SK-N-SH treated with all-trans-retinoic acid at 6 μM for 48 hours (cell line): ENCODE results near the gene SSBP2.

ENCODE experiments used
- ATAC-seq: fragments of 200-7000 bp; cut with Tn5 transposase; 3 replicates; pipeline ENCODE4 v1.9.1; 2020; ENCODE audit warnings: mild to moderate bottlenecking, moderate library complexity
- ARNTL ChIP-seq: fragments of 450-650 bp; formaldehyde crosslinking; IDR thresholded peaks from 2 replicates; pipeline ENCODE4 v1.5.0; 2020; ENCODE audit warnings: low read depth, mild to moderate bottlenecking, moderate library complexity, borderline replicate concordance
- BACH2 ChIP-seq: fragments of 250-450 bp; sonication (Bioruptor Pico); IDR thresholded peaks from 2 replicates; pipeline ENCODE4 v1.9.0; 2021; ENCODE audit warnings: mild to moderate bottlenecking, borderline replicate concordance
- CSDC2 ChIP-seq: fragments of 250-450 bp; sonication (Bioruptor Pico); IDR thresholded peaks from 2 replicates; pipeline ENCODE4 v1.5.0; 2020; ENCODE audit warnings: mild to moderate bottlenecking, moderate library complexity
- ESRRG ChIP-seq: fragments of 250-450 bp; sonication (Bioruptor Pico); IDR thresholded peaks from 2 replicates; pipeline ENCODE4 v1.6.1; 2021; ENCODE audit warnings: mild to moderate bottlenecking
- GLIS3 ChIP-seq: fragments of 250-450 bp; sonication (Bioruptor Pico); IDR thresholded peaks from 2 replicates; pipeline ENCODE4 v1.5.0; 2020; ENCODE audit warnings: mild to moderate bottlenecking, moderate library complexity
- ISL1 ChIP-seq: fragments of 250-450 bp; sonication (Bioruptor Pico); IDR thresholded peaks from 2 replicates; pipeline ENCODE4 v2.1.2; 2022; ENCODE audit warnings: mild to moderate bottlenecking, moderate library complexity
- OSR1 ChIP-seq: fragments of 250-450 bp; sonication (Bioruptor Pico); IDR thresholded peaks from 2 replicates; pipeline ENCODE4 v1.8.0; 2022; ENCODE audit warnings: moderate library complexity, mild to moderate bottlenecking, inconsistent platforms
- RARB ChIP-seq: fragments of 250-450 bp; sonication (Bioruptor Pico); IDR thresholded peaks from 2 replicates; pipeline ENCODE4 v1.8.0; 2021; ENCODE audit warnings: mild to moderate bottlenecking, moderate library complexity
- SNAI2 ChIP-seq: fragments of 250-450 bp; sonication (Bioruptor Pico); IDR thresholded peaks from 2 replicates; pipeline ENCODE4 v1.5.0; 2020; ENCODE audit warnings: mild to moderate bottlenecking, moderate library complexity
- TCF4 ChIP-seq: fragments of 250-450 bp; sonication (Bioruptor Pico); IDR thresholded peaks from 2 replicates; pipeline ENCODE4 v1.8.0; 2021; ENCODE audit warnings: mild to moderate bottlenecking, moderate library complexity, borderline replicate concordance
- TOX ChIP-seq: fragments of 250-450 bp; sonication (Bioruptor Pico); IDR thresholded peaks from 2 replicates; pipeline ENCODE4 v1.8.0; 2021; ENCODE audit warnings: mild to moderate bottlenecking, moderate library complexity, borderline replicate concordance
- ZC3H10 ChIP-seq: fragments of 250-450 bp; sonication (Bioruptor Pico); IDR thresholded peaks from 2 replicates; pipeline ENCODE4 v1.5.1; 2021; ENCODE audit warnings: mild to moderate bottlenecking, moderate library complexity
- ZFP3 ChIP-seq: fragments of 250-450 bp; sonication (Bioruptor Pico); IDR thresholded peaks from 2 replicates; pipeline ENCODE4 v1.5.0; 2020; ENCODE audit warnings: mild to moderate bottlenecking, moderate library complexity
- ZFP30 ChIP-seq: fragments of 450-650 bp; formaldehyde crosslinking; IDR thresholded peaks from 2 replicates; pipeline ENCODE4 v1.5.0; 2022; ENCODE audit warnings: mild to moderate bottlenecking, moderate library complexity
- ZNF565 ChIP-seq: fragments of 450-650 bp; formaldehyde crosslinking; conservative IDR thresholded peaks from 2 replicates; pipeline ENCODE4 v1.5.0; 2020; ENCODE audit warnings: low read depth, mild to moderate bottlenecking, moderate library complexity
- ZNF70 ChIP-seq: fragments of 450-650 bp; formaldehyde crosslinking; IDR thresholded peaks from 2 replicates; pipeline ENCODE4 v1.5.0; 2020; ENCODE audit warnings: mild to moderate bottlenecking, moderate library complexity
- ZNF8 ChIP-seq: fragments of 450-650 bp; formaldehyde crosslinking; IDR thresholded peaks from 2 replicates; pipeline ENCODE4 v1.5.0; 2020; ENCODE audit warnings: mild to moderate bottlenecking, moderate library complexity
- TF ChIP-seq, protein P1 (sequence below): fragments of 250-450 bp; sonication (Bioruptor Pico); IDR thresholded peaks from 2 replicates; pipeline ENCODE4 v1.8.0; 2021; ENCODE audit warnings: low read depth, mild to moderate bottlenecking, moderate library complexity, borderline replicate concordance
- TF ChIP-seq, protein P2 (sequence below): fragments of 250-450 bp; sonication (Bioruptor Pico); IDR thresholded peaks from 2 replicates; pipeline ENCODE4 v1.5.1; 2021; ENCODE audit warnings: mild to moderate bottlenecking, moderate library complexity
- TF ChIP-seq, protein P3 (sequence below): fragments of 250-450 bp; sonication (Bioruptor Pico); IDR thresholded peaks from 2 replicates; pipeline ENCODE4 v1.8.0; 2020; ENCODE audit warnings: mild to moderate bottlenecking, moderate library complexity, borderline replicate concordance
- TF ChIP-seq, protein P4 (sequence below): fragments of 250-450 bp; sonication (Bioruptor Pico); IDR thresholded peaks from 2 replicates; pipeline ENCODE4 v1.5.1; 2020; ENCODE audit warnings: low read depth, mild to moderate bottlenecking, moderate library complexity

Gene SSBP2

DNA sequence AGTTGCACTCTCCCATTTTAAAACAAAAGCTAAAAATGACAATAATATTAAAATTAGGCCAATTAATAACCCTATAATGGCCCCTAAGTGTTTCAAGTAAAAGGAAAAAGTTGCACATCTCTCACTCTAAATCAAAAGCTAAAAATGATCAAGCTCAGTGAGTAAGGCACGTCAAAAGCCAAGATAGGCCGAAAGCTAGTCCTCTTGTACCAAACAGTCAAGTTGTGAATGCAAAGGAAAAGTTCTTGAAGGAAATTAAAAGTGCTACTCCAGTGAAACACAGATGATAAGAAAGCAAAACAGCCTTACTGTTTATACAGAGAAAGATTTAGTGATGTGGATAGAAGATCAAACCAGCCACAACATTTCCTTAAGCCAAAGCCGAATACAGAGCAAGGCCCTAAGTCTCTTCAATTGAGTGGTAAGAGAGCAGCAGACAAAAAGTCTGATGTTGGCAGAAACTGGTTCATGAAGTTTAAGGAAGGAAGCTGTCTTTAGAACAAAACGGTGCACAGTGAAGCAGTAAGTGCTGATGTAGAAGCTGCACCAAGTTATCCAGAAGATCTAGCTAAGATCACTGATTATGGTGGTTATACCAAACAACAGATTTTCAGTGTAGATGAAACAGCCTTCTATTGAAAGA is 212.9 kb downstream of the SSBP2 start:
- ATAC-seq = no peak
- TF ChIP-seq BACH2 = no peak
- no peak for TF ChIP-seq CSDC2 (CRISPR knock-in tag)
- TF ChIP-seq OSR1 = no peak
- no peak for TF ChIP-seq ZNF70 (CRISPR knock-in tag)
- no peak for TF ChIP-seq ESRRG (CRISPR knock-in tag)
- TF ChIP-seq, protein P1, sequence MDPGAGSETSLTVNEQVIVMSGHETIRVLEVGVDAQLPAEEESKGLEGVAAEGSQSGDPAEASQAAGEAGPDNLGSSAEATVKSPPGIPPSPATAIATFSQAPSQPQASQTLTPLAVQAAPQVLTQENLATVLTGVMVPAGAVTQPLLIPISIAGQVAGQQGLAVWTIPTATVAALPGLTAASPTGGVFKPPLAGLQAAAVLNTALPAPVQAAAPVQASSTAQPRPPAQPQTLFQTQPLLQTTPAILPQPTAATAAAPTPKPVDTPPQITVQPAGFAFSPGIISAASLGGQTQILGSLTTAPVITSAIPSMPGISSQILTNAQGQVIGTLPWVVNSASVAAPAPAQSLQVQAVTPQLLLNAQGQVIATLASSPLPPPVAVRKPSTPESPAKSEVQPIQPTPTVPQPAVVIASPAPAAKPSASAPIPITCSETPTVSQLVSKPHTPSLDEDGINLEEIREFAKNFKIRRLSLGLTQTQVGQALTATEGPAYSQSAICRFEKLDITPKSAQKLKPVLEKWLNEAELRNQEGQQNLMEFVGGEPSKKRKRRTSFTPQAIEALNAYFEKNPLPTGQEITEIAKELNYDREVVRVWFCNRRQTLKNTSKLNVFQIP (CRISPR knock-in tag) = no peak
- no peak for TF ChIP-seq ZNF8 (CRISPR knock-in tag)
- no peak for TF ChIP-seq SNAI2 (CRISPR knock-in tag)
- TF ChIP-seq, protein P2, sequence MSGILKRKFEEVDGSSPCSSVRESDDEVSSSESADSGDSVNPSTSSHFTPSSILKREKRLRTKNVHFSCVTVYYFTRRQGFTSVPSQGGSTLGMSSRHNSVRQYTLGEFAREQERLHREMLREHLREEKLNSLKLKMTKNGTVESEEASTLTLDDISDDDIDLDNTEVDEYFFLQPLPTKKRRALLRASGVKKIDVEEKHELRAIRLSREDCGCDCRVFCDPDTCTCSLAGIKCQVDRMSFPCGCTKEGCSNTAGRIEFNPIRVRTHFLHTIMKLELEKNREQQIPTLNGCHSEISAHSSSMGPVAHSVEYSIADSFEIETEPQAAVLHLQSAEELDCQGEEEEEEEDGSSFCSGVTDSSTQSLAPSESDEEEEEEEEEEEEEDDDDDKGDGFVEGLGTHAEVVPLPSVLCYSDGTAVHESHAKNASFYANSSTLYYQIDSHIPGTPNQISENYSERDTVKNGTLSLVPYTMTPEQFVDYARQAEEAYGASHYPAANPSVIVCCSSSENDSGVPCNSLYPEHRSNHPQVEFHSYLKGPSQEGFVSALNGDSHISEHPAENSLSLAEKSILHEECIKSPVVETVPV = no peak
- TF ChIP-seq ARNTL (CRISPR knock-in tag) = no peak

DNA sequence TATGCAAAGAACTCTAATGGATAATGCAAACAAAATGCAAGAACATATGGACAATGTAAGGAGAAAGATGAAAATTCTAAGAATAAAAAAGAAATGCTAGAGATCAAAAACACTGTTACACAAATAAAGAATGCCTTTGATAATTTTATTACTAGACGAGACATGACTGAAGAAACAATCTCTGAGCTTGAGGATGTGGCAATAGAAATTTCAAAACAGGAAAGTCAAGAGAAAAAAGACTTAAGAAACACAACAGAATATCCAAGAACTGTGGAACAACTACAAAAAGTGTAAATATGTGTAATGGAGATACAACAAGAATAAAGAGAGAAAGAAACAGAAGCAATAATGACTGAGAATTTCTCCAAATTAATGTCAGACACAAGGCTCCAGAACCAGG is 216.5 kb downstream of the SSBP2 start:
- TF ChIP-seq, protein P3, sequence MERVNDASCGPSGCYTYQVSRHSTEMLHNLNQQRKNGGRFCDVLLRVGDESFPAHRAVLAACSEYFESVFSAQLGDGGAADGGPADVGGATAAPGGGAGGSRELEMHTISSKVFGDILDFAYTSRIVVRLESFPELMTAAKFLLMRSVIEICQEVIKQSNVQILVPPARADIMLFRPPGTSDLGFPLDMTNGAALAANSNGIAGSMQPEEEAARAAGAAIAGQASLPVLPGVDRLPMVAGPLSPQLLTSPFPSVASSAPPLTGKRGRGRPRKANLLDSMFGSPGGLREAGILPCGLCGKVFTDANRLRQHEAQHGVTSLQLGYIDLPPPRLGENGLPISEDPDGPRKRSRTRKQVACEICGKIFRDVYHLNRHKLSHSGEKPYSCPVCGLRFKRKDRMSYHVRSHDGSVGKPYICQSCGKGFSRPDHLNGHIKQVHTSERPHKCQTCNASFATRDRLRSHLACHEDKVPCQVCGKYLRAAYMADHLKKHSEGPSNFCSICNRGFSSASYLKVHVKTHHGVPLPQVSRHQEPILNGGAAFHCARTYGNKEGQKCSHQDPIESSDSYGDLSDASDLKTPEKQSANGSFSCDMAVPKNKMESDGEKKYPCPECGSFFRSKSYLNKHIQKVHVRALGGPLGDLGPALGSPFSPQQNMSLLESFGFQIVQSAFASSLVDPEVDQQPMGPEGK (CRISPR knock-in tag) = no peak
- TF ChIP-seq ESRRG (CRISPR knock-in tag) (no peak), ARNTL (CRISPR knock-in tag) (no peak), TOX (CRISPR knock-in tag) (no peak), ZFP3 (CRISPR knock-in tag) (no peak), RARB (CRISPR knock-in tag) (no peak), ZFP30 (CRISPR knock-in tag) (no peak), TCF4 (no peak), ZC3H10 (CRISPR knock-in tag) (no peak), ZNF8 (CRISPR knock-in tag) (no peak)
- TF ChIP-seq, protein P1 (CRISPR knock-in tag) = no peak
- ATAC-seq = no peak

DNA sequence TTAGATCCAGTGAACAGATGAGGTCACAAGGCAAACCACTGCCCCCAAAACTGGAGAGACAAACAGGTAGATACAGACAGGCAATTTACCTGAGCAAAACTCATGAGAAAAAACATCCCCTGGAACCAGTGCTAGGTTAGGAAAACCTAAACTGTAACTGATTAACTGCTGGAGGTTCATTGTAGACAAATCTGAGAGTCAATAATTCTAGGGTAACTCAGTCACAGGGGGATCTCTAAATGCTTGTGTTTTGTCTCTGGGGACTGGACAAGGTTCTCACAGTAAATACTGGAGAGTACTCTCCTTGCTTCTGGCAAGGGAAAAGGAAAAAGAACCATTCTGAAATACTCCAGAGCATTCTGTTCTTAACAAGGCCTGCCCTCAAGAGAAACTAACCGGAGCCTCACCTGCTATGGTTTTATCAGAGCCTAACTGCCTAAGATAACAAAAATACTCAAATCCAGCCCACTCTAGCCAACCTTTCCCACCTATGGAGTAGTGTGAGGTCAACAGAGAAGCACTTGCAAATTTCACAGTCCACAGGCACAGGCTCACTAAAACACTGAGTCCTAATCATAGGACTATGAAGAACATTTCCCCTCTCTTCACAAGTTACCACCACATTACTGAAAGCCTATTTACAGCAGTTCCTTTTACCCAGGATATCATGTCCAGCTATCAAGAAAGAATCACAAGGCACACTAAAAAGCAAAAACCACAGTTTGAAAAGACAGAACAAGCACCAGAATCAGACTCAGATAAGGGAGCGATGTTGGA is 217.1 kb downstream of the SSBP2 start:
- no peak for ATAC-seq
- no peak for TF ChIP-seq SNAI2 (CRISPR knock-in tag)
- no peak for TF ChIP-seq ZNF70 (CRISPR knock-in tag)
- TF ChIP-seq ESRRG (CRISPR knock-in tag) = no peak
- TF ChIP-seq ZFP3 (CRISPR knock-in tag) = no peak
- no peak for TF ChIP-seq ARNTL (CRISPR knock-in tag)
- no peak for TF ChIP-seq OSR1
- no peak for TF ChIP-seq ISL1 (CRISPR knock-in tag)
- TF ChIP-seq, protein P3 (CRISPR knock-in tag) = no peak
- TF ChIP-seq TOX (CRISPR knock-in tag) = no peak
- TF ChIP-seq, protein P1 (CRISPR knock-in tag) = no peak
- no peak for TF ChIP-seq ZNF8 (CRISPR knock-in tag)
- TF ChIP-seq CSDC2 (CRISPR knock-in tag) = no peak
- TF ChIP-seq TCF4 = no peak
- no peak for TF ChIP-seq ZFP30 (CRISPR knock-in tag)
- TF ChIP-seq ZNF565 (CRISPR knock-in tag) = no peak
- no peak for TF ChIP-seq GLIS3 (CRISPR knock-in tag)
- TF ChIP-seq, protein P4, sequence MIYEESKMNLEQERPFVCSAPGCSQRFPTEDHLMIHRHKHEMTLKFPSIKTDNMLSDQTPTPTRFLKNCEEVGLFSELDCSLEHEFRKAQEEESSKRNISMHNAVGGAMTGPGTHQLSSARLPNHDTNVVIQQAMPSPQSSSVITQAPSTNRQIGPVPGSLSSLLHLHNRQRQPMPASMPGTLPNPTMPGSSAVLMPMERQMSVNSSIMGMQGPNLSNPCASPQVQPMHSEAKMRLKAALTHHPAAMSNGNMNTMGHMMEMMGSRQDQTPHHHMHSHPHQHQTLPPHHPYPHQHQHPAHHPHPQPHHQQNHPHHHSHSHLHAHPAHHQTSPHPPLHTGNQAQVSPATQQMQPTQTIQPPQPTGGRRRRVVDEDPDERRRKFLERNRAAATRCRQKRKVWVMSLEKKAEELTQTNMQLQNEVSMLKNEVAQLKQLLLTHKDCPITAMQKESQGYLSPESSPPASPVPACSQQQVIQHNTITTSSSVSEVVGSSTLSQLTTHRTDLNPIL (CRISPR knock-in tag) = no peak
